CD4-positive, alpha-beta T cell treated with Interleukin-17A for 4 hours (primary cell): ENCODE results near the gene DUSP1.

Source experiments
- DNase-seq: peaks from one replicate; pipeline ENCODE4 v3.0.0-alpha.2; 2020; ENCODE audit warnings: mixed read lengths

The DUSP1 gene

GRCh38 chr5:172760136-172760535 lies 10.9 kb downstream of the DUSP1 start:
- DNase-seq: no peak

GRCh38 chr5:172758834-172759149 lies 12.2 kb downstream of the DUSP1 start:
- DNase-seq: no peak

DNA sequence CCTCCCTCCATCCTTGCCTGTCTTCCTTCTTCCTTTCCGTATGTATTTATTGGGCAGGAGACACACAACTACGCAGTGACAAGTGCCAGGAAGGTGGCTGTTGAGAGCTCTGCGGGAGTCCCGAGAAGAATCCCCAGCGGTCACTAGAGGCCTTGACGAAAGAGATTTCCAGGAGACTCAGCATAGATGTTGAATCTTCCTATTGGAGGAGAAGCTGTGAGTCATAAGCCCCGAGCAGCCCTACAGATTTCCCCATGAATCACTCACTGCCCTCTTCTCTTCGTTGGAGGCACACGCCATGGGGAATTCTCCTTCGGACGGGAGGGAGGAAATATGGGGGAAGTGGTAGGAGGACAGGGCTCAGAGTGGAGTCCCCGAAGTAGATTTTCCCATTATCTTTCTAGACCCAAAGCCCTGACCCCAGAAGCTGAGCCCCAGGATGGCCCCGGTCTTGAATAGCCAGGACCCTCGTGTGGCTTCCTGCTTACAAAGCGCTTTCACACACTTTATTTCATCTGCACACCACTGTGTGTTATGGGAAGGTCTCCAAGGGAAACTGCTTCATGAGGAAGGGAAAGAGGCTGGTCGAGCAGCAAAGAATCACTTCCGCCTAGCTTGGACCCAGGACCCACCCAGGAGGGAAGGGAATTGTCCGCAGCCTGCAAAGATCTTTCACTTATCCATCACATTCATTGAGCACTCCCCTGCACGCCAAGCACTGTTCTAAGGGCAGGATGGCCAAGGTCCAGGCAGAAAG lies 12.7 kb downstream of the DUSP1 start:
- no peak for DNase-seq

GRCh38 chr5:172757394-172758010 lies 13.5 kb downstream of the DUSP1 start:
- DNase-seq: no peak

DNA sequence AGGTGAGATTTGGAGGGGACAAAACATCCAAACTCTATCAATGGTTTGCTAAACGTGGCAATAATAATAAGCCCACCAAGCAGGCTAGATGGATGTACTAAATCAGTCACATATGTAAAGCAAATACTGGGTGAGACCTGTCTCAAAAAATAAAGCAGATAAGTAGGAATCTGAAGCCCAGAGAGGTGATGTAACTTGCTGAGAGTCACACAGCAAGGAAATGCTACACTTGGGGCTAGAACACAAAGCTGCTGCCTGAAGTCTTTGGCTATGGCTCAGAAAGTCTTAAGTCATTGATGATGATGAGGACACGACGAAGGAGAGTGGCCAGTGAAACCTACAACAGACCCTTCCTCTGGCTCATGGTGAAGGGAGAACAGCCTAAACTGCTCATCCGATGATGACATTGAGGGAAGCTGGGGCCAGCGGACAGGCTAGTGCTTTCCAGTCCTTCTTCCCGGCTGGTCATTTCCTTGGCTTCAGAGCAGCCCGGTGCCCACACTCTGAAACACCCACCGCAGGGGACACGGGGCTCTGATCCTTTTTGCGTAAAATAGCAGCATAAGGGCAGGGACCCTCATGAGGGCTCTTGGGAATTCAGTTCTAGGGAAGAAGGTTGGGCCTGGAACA lies 14.1 kb downstream of the DUSP1 start:
- no peak for DNase-seq

GRCh38 chr5:172754596-172755356 lies 16.2 kb downstream of the DUSP1 start:
- no peak for DNase-seq

DNA sequence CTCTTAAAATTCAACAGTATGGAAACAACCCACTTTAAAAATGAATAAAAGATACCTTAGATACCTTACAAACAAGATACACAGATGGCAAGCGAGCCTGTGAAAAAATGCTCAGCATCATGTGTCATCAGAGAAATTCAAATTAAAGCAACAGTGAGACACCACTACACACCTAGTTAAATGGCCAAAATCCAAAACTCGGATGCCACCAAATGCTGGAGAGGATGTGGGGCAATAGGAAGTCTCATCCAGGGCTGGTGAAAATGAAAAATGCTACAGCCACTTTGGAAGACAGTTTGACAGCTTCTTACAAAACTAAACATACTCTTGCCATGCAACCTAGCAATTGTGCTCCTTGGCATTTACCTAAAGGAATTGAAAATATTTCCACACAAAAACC lies 17.9 kb downstream of the DUSP1 start:
- DNase-seq: no peak

GRCh38 chr5:172751761-172752510 lies 19.1 kb downstream of the DUSP1 start:
- no peak for DNase-seq

DNA sequence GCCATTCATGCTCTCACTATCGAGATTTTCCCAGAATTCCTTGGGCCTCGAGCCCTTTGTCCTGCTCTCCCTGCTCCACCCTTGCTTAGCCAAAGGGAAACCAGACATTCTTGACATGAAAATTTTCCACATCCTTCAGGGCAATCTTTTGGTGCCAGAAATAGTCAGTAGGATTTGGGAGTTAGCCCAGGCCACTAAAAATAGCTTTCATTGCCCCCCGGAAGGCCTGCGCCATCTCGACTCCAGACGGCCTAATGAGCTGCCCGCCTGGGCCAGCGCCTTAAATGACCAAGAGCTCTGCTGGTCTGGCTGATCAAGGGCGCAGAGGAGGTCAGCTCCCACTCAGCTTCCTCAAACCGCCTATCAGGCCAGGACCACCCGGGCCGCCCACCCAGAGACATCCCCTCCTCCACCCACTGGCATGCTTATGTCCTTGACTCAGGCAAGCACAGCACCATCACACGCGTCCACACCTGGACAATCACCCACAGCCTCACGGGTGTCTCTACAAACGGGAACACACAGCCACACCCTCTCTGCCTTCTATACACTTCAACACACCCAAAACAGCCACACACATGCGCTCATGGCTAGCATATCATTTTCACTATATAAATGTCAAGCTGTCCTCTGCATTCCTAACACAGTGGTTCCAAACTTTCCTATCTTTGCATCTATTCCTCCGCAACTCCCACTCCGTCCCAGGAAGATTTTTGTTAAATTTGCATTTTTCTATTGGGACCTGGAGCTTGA lies 20.9 kb downstream of the DUSP1 start:
- no peak for DNase-seq

DNA sequence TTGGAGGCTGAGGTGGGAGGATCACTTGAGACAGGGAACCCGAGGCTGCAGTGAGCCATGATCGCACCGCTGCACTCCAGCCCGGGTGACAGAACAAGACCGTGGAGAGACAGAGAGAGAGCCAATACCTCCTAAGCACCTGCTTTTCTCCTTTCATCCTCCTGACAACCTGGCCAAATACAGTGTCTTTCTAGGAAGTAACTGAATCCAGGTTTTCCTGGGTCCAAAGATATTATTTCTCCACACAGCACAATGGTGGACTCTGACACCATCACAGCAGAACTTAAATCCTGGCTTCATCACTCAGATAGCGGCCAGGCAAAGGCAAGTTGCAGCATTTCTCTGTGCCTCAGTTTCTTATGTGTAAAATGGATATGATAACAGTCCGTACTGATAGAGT lies 21.9 kb downstream of the DUSP1 start:
- no peak for DNase-seq

DNA sequence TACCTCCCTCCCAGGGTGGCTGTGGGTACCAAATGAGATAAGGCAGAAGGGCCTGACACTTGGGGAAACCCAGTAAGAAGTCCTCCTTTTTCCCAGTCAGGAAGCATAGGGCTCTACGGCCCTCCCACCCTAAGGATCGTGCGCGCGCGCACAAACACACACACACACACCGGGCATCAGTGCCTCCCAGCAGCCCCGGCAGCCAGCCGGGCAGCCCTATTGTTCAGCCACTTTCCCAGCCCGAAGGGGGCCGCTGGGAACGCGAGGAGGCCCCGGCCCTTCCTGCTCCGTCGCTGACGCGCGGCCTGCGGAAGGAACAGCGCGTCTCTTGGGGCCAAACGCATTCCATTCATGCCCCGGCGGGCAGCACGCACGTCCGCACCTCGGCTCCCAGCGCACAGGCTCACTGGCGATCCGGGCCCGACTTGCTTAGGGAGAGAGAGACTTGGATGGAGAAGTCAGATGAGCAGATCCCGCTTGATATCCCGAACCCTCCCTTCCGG lies 22.6 kb downstream of the DUSP1 start:
- no peak for DNase-seq

- DNase-seq: no peak
Observed at GRCh38 chr5:172747471-172747870, 23.5 kb downstream of the DUSP1 start.

GRCh38 chr5:172746725-172747124 lies 24.3 kb downstream of the DUSP1 start:
- DNase-seq: no peak

GRCh38 chr5:172745838-172746237 lies 25.2 kb downstream of the DUSP1 start:
- DNase-seq: no peak

DNA sequence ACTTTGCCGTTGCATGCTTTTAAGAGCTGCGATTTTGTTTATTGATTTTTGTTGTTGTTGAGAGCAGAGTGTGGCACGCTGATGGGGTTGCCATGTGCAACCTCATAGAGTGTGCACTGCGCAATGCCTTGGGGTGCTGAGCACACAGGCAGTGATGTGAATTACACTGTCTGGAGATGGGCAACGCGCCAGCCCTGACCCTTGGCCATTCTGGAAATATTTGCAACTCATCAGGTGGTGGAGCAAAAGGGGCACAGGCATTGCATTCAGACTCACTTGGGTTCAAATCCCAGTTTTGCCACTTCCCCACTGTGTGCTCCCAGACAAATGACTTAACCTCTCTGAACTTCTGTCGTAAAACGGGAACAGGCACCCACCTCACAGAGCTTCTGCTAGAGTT lies 25.6 kb downstream of the DUSP1 start:
- DNase-seq: no peak

DNA sequence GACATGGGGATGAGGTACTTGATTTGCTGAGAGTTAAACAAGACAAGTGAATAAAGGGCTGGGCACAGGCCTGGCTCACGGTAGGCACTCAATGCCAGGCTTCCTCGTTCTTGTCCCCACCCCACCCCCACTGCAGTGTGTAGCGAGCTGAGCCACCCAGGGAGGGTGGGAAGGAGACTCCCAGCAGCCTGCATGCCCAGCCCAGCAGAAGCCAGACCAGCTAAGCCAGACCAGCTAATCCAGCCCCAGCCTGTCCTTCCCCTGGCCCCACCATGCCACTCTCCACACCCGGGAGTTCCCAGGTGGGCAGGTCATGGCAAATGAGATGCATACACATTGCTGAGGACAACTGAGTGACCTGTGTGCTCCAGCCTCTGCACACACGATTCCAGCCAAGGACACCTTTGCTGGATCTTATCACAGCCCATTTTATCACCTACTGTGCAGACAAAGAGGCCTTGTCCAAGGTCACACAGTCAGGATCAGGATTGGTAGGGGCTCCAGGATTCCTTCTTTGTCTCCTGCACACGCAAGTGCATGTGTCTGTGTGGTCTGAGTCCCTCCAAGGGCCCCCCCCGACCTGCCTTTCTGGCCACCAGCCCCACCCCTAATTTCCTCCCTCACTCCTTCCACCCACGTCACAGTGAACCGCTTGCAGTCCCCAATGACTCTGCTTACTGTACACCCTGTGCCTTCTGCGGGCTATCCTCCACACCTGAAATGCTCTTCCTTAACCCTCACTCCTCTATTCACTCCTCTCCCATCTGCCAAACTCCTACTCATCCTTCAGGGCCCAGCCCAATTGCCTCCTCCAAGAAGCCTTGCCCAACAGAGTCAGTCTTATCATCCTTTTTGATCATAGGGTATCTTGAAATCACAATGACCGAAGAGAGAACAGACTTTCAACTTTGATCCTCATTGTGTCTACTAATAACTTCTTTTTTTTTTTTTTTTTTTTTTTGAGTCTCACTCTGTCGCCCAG lies 26.6 kb downstream of the DUSP1 start:
- no peak for DNase-seq

DNA sequence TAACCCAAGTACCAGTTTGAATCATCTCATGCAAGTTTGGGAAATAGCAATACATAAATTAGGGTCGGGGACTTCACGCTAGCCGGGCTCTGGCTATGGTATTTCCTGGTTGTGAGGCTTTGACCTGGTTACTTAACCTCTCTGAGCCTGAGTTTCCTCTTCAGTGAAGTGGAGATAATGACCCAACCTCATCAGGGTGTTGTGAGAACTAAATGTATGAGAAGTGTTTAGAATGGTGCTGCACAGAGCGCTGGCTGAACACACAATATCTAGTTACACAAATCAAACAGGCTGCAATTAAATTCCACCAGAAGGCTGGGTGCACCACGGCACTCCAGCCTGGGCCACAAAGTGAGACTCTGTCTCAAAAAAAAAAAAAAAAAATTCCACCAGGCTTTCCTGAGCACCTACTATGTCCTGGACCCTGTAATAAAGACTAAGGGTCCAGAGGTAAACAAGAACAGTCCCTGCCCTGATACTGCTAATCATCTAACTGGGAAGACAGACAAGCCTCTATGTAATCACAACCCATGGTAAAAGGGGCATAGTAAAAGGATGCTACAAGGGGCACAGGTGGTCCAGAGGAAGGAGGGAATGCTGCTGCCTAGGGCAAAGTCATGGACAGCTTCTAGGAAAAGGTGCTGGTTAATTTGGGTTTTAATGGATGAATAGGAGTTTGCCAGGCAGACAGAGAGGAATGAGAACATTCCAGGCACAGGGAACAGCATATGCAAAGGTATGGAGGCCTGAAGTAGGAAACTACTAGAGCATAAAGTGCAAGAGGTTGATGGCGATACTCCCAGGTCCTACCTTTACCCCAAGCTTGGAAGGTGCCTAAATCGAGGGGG lies 27.7 kb downstream of the DUSP1 start:
- DNase-seq: no peak

DNA sequence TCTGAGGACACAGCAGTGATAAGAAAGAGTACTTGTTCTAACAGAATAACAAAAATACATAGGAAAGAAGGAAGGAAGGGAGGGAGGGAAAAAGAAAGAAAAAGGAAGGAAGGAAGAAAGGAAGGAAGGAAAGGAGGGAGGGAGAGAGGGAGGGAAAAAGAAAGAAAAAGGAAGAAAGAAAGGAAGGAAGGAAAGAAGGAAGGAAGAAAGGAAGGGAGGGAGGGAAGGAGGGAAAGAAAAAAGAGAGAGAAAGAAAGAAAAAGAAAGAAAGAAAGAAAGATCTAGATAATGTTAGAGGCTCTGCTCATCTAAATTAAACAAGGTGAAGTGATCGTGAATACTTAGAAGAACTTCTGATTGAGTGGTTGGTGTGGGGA lies 29.8 kb downstream of the DUSP1 start:
- DNase-seq: no peak

- DNase-seq: no peak
Observed at GRCh38 chr5:172740428-172741205, 30.4 kb downstream of the DUSP1 start.
